DMS53 treated with DMSO at 0.1 percent for 48 hours (cell line): ENCODE results near the gene EDIL3.
"Not testable (repeated sequence)": the region's sequence is repeated elsewhere in the genome, so short reads cannot be mapped to it uniquely, and the experiment has no call there.

Experiments used
- DNase-seq: peaks from one replicate; lab custom pipeline; 2025; ENCODE audit not compliant: unreplicated experiment; lab: John Stamatoyannopoulos, UW

EDIL3 gene

GRCh38 chr5:84301535-84301934 lies 83.1 kb downstream of the EDIL3 start:
- DNase-seq, result no peak

DNA sequence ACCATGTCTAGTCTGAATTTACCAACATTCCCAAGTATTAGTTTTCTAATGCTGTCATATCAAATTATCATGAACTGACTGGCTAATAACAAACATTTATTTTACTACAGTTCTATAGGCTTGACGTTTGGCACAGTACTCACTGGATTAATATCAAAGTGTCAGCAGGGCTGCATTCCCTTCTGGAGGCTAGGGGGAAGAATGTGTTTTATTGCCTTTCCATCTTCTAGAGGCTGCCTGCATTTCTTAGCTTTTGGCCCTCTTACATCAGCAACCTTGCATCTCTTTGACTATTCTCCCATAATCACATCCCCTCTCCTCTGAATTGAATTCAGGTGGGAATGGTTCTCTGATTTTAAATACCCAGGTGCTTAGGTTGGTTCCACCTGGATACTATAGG lies 84.7 kb downstream of the EDIL3 start:
- DNase-seq, result no peak

- no peak for DNase-seq
Observed at GRCh38 chr5:84298628-84299027, 86.1 kb downstream of the EDIL3 start.

- not testable (repeated sequence) for DNase-seq
Observed at GRCh38 chr5:84297641-84298040, 87.0 kb downstream of the EDIL3 start.

GRCh38 chr5:84292788-84293653 lies 91.7 kb downstream of the EDIL3 start:
- DNase-seq, result no peak

DNA sequence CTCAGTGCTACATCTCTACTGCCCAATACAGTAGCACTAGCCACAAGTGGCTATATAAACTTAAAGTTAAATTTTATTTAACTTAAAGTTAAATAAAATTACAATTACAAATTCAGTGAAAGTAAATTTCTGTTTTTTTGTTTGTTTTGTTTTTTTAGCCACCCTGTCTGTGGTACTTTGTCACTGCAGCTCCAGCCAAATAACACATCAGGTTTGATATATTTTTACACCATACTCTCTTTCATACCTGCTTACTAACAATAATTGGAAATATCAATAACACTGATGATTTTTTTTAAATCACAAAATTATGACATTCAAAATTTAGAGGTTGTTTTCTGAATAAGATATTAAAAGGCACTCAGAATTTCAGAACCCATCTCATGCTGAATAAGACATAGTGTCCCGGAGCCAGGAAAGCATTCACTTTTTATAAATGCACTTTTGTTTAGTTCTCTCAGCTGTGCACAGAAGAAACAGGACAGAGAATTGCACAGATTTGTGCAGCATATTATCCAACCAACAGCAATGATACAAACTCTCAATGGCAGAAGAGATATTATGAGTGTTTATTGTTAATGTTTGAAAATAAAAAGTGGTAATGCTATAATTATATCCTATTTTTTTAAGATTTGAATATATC lies 92.6 kb downstream of the EDIL3 start:
- no peak for DNase-seq

GRCh38 chr5:84290673-84291072 lies 94.0 kb downstream of the EDIL3 start:
- DNase-seq, result no peak

DNA sequence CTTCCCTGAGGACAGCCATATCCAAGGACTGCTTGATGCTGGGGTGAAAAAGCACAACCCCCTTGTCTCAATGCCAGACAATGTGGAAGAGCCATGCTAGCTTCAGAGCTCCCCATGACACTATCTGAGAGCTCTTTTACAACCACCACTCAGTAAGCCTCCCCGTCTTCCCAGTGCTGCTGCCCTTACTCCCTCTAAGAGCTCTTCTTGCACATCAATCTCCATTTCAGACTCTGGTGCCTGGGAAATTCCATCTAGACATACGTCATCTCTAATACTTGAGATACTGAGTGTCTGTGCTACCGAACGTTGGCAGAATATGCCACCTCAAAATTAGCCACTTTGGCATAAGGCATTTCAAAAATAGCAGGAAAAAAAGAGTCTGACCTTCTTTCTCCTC lies 94.5 kb downstream of the EDIL3 start:
- DNase-seq, result no peak

- DNase-seq, result no peak
Observed at GRCh38 chr5:84287951-84288350, 96.7 kb downstream of the EDIL3 start.

DNA sequence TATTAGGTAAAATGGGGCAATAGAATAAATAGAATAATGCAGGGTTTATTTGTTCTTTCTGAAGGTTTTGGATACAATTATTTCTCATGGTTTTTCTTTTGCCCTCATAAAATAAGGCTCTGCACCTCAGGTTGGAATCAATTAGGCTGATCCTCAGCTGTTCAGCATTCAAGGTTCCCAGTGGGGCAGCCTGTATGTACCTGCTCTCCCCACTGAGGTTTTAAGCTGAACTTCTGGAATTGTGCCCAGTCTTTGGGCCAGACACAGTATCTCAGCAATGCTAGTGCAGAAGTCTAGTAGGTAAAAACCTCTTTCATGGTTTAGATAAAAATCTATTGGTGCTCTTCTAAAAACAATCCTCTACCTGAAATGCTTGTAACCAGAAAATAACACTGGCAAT lies 98.0 kb downstream of the EDIL3 start:
- no peak for DNase-seq

- no peak for DNase-seq
Observed at GRCh38 chr5:84285641-84286637, 98.7 kb downstream of the EDIL3 start.

- DNase-seq, result no peak
Observed at GRCh38 chr5:84281383-84281782, 103.3 kb downstream of the EDIL3 start.

DNA sequence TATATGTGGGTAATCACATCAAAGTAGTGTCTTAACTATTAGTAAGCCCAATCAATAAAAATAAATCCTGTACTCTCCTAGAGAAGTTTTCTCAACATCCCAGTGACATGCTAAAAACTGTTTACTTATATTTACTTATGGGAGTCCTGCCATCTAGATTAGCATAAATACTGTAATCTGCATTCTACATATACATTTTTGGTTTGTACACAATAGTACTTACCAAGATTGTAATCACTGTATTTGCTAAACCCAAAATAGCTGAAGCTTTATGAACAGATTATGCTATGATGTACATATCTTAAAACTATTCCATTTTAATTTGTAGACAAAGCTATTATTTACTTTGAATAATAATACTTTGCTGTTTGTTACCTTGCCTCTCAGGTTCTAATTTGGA lies 105.4 kb downstream of the EDIL3 start:
- DNase-seq, result no peak

- no peak for DNase-seq
Observed at GRCh38 chr5:84275609-84276008, 109.1 kb downstream of the EDIL3 start.

DNA sequence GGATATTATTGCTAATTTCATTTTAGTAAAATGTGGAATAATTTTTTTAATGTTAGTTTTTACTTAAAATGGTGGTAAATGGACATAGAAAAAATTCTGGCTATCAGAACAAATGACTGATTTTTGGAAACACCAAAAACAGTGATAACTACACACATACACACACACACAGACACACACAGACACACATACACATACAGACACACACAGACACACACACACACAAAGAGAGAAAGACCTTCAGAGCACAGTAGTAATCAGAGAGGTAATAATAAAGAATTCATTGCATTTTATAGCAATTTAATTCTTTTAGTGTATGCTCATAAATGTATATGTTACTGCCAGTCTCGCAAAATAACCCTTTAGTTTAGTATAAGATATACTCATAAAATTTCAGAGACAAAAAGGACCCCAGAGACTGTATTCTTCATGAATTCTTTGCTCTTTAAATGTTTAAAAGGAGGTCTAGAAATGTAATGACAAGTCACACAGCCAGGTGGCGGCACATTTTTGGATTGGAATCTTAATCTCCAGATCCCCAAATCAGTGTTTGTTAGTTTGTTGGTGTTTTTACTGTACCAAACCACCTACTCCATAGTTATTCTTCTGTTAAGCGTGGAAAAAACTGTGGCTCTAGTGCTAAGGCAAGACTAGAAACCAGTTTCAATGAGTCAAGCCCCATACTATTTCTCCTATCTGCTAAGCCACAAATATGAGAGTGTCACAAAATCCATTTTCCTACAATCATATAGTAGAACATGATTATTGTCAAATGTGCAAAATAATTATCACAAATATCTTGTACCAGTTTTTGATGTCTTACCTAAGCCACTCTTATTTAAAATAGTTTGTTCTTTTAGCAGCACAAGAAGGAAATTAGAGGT lies 109.9 kb downstream of the EDIL3 start:
- no peak for DNase-seq

DNA sequence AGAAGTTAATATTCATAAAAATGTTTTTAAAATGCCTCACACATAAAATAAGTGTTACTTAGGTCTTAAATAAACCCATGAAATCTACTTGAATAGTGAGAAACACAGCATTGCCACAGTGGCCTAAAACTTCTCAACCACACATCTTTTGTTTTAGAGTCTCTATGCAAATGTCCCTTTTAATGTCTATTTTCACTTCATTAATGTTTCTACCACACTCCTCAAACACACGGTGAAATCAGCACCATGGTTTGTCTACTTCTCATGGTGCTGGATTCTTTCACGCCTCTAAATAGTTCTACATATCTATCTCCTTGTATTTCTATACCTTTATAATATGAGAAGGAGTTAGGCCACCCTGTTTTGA lies 111.2 kb downstream of the EDIL3 start:
- DNase-seq, result no peak

DNA sequence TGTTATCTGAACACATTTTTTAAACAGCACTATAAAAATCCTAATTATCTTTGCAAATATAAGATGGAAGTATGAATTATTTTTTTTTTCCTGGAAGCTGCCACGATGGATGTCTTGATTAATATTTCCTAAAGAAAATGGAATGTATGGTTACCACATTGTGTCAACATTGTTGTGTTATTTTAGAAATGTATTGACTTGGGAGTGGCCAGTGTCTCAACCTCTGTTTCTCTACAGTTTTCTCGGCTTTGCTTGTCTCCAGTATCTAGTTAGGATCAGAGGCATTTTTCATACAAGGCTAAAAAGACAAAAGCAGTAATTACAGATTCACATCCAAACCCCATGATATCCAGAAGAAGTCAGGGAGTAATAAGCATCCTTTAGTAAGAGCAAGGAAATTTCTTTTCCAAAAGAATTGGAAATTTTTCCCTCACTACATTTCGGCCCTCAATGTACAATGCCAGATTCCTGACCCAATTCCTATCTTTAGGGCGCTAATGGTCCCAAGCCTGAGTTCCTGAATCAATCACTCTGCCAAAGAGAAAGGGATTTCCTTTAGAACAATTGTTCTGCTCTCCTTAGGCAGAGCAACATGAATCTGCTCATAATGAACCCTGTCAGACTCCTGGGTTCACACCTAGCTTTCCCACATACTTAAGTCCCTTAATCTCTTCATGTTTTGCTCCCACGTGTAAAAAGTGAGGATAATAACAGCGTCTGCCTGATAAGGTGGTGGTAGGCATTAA lies 111.7 kb downstream of the EDIL3 start:
- no peak for DNase-seq

- DNase-seq, result no peak
Observed at GRCh38 chr5:84265739-84266550, 118.7 kb downstream of the EDIL3 start.

DNA sequence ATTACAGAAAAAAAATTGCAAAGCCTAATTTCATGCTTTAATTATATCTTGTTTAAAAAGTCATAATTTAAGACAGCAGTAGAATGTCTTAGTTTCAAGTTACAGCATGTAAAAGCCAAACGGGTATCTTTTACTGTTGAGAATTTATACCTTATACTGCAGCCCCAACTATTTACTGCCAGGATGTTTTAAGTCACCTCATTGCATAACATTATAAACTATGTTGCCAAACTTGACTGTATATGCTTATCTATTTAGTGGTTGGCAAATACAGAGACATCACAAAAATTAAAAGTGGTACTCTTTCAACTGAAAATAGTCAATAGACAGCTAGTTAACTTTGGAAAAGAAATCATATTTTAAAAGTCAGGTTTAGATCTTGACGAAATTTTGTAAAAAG lies 119.5 kb downstream of the EDIL3 start:
- no peak for DNase-seq
